ENCODE measurements around the gene LBX2. TPM values are rescaled to one million over a fixed set of nuclear protein-coding genes. Genes with fewer than 3 reads are reported as not detected.
"Not testable (repeated sequence)": the region's sequence is repeated elsewhere in the genome, so short reads cannot be mapped to it uniquely, and the experiment has no call there.

LBX2 gene
- total RNA-seq, 1 donor from 2014 or later, result 0.20 TPM

- no peak for DNase-seq
Measured at GRCh38 chr2:74503506-74504475, 4.4 kb upstream of the LBX2 start.

GRCh38 chr2:74502720-74503505, 3.5 kb upstream of the LBX2 start:
- DNase-seq, result peak; percentile 21

GRCh38 chr2:74502147-74502719, 2.8 kb upstream of the LBX2 start:
- DNase-seq, result no peak

GRCh38 chr2:74501335-74502071, 2.1 kb upstream of the LBX2 start:
- DNase-seq, result no peak

GRCh38 chr2:74500578-74500946, 1.2 kb upstream of the LBX2 start:
- no peak for DNase-seq

- no peak for DNase-seq
Measured at GRCh38 chr2:74499940-74500577, 656 bp upstream of the LBX2 start.

GRCh38 chr2:74498500-74499266, 720 bp downstream of the LBX2 start:
- no peak for DNase-seq

- no peak for DNase-seq
Measured at GRCh38 chr2:74497777-74498499, 1.5 kb downstream of the LBX2 start.

GRCh38 chr2:74496997-74497776, 2.2 kb downstream of the LBX2 start:
- no peak for DNase-seq

- DNase-seq, result no peak
Measured at GRCh38 chr2:74495440-74495839, 4.0 kb downstream of the LBX2 start.

- DNase-seq, result no peak
Measured at GRCh38 chr2:74493546-74493945, 5.9 kb downstream of the LBX2 start.

GRCh38 chr2:74491648-74492544, 7.5 kb downstream of the LBX2 start:
- DNase-seq, result no peak

- no peak for DNase-seq
Measured at GRCh38 chr2:74489906-74490305, 9.5 kb downstream of the LBX2 start.

- no peak for DNase-seq
Measured at GRCh38 chr2:74488643-74489481, 10.5 kb downstream of the LBX2 start.

GRCh38 chr2:74486141-74486540, 13.3 kb downstream of the LBX2 start:
- no peak for DNase-seq

GRCh38 chr2:74483675-74484164, 15.7 kb downstream of the LBX2 start:
- DNase-seq, result not testable (repeated sequence)

All from skin of body (tissue), 2 donors.